Right lobe of liver (tissue), 4 donors: Measurements from ENCODE around the gene DCDC2C.

Experiments used
- POLR2A ChIP-seq: fragments of 450-650 bp; IDR thresholded peaks from one replicate; pipeline ENCODE4 v1.6.1; 2017; ENCODE audit warnings: antibody characterized with exemption, mild to moderate bottlenecking
- TF ChIP-seq, protein P1 (sequence below), 4 donors: fragments of 200-600 bp in 3 of 4; fragments of 450-650 bp in 1 of 4; IDR thresholded peaks; one replicate each; pipeline versions ENCODE4 v1.5.1 to v1.8.0; 2016 to 2022; ENCODE audit warnings: antibody characterized with exemption in 4 of 4, mild to moderate bottlenecking in 2 of 4
- donor health status: DM: no; HTN: no; CAD: no.
- donor health status: DM: no; HTN: no; CAD: no.
- donor health status: DM: no; HTN: yes; CAD: no.

DNA sequence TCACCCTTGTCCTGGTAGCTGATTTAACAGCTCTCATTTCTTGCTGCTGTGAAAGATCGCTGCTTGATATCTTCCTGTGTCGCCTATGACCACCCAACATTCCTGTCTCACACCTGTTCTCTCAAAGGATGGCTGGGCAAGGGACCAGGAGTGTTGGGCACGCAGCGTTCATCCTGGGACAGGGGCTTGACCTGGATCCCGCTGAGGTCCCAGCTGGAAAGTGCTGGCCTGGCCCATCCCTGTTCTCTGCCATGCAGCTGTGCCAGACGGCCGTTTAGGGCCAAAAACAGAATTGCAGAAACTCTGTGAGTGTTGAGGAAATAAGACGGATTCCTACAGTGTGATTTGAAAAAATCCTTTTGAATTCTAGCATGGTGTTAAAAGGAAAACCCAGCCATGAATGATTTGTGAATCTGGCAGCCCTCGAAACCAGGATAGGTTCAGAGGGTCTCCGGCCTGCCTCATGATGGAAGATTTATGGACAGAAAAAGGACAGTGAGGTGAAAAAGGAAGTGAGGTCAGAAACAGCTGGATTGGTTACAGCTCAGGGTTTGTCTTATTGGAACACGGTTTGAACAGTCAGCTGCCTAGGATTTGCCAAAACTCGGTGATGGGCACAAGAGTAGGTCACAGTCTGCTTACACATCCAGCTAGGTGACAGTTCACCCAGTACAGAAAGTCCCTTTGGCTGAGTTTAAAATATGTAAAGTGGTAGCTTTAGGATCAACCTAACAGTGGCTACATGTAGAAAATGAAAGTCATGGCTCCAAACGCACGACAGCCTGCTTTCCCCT, 164.8 kb downstream of the DCDC2C start:
- TF ChIP-seq, protein P1, sequence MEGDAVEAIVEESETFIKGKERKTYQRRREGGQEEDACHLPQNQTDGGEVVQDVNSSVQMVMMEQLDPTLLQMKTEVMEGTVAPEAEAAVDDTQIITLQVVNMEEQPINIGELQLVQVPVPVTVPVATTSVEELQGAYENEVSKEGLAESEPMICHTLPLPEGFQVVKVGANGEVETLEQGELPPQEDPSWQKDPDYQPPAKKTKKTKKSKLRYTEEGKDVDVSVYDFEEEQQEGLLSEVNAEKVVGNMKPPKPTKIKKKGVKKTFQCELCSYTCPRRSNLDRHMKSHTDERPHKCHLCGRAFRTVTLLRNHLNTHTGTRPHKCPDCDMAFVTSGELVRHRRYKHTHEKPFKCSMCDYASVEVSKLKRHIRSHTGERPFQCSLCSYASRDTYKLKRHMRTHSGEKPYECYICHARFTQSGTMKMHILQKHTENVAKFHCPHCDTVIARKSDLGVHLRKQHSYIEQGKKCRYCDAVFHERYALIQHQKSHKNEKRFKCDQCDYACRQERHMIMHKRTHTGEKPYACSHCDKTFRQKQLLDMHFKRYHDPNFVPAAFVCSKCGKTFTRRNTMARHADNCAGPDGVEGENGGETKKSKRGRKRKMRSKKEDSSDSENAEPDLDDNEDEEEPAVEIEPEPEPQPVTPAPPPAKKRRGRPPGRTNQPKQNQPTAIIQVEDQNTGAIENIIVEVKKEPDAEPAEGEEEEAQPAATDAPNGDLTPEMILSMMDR (IDR thresholded peaks at IDR 0.05) = no peak
- TF ChIP-seq POLR2A = no peak
